Natural killer cell (primary cell): ENCODE measurements around the gene PCAT6. TPM values are rescaled to one million over a fixed set of nuclear protein-coding genes. Genes with fewer than 3 reads are reported as not detected.

Source experiments
- ATAC-seq, 3 donors: fragments of 150-1000 bp in 2 of 3; fragments of 200-7000 bp in 1 of 3; cut with Tn5 transposase; 1 replicate in 1 of 3; 2 replicates in 2 of 3; pipeline ENCODE4 v1.10.0; 2021; ENCODE audit warnings: mild to moderate bottlenecking in 2 of 3, moderate library complexity in 2 of 3
- DNase-seq, 2 donors: peaks; one replicate each; pipeline versions ENCODE4 v3.0.0 to v3.0.0-alpha.2; 2013 to 2021; ENCODE audit warnings: mixed read lengths in 1 of 2
- H3K27ac ChIP-seq: one replicate; pipeline ENCODE4 v1.5.1; 2013; ENCODE audit warnings: mild to moderate bottlenecking, low read length
- H3K27me3 ChIP-seq: one replicate; pipeline ENCODE4 v1.6.1; 2013; ENCODE audit warnings: low read length; ENCODE audit not compliant: control insufficient read depth, insufficient read depth
- H3K36me3 ChIP-seq: one replicate; pipeline ENCODE4 v1.6.1; 2013; ENCODE audit warnings: low read length; ENCODE audit not compliant: control insufficient read depth, insufficient read depth
- H3K4me1 ChIP-seq: one replicate; pipeline ENCODE4 v1.6.1; 2013; ENCODE audit warnings: low read length; ENCODE audit not compliant: control insufficient read depth, insufficient read depth
- H3K4me3 ChIP-seq: one replicate; pipeline ENCODE4 v1.5.1; 2013; ENCODE audit warnings: low read length
- H3K9me3 ChIP-seq: one replicate; pipeline ENCODE4 v1.6.1; 2013; ENCODE audit warnings: low read length; ENCODE audit not compliant: control insufficient read depth, insufficient read depth
- H3K27ac Mint-ChIP-seq, 2 donors: one replicate each; pipeline ENCODE4 v1.8.0; 2022; ENCODE audit warnings: mild to moderate bottlenecking in 2 of 2, mixed read lengths in 2 of 2, moderate library complexity in 1 of 2
- H3K27me3 Mint-ChIP-seq, 2 donors: one replicate each; pipeline ENCODE4 v1.8.0; 2022; ENCODE audit warnings: low read depth in 2 of 2, mixed read lengths in 2 of 2
- H3K36me3 Mint-ChIP-seq: one replicate; pipeline ENCODE4 v1.8.0; 2022; ENCODE audit warnings: mixed read lengths
- H3K4me1 Mint-ChIP-seq, 2 donors: one replicate each; pipeline ENCODE4 v1.8.0; 2022; ENCODE audit warnings: mixed read lengths in 2 of 2
- H3K4me3 Mint-ChIP-seq: one replicate; pipeline ENCODE4 v1.8.0; 2022; ENCODE audit warnings: mild to moderate bottlenecking, moderate library complexity, mixed read lengths
- H3K9me3 Mint-ChIP-seq, 2 donors: one replicate each; pipeline ENCODE4 v1.8.0; 2022; ENCODE audit warnings: mixed read lengths in 2 of 2
- CTCF ChIP-seq: fragments of 200-600 bp; IDR thresholded peaks from one replicate; pipeline ENCODE4 v1.8.0; 2022; ENCODE audit warnings: antibody characterized with exemption
- WGBS: methylation state at CpG from one replicate; pipeline ENCODE4 v1.1.7; 2013; ENCODE audit warnings: missing lambda C conversion rate; ENCODE audit not compliant: insufficient coverage; 5-methylcytosine and 5-hydroxymethylcytosine counted together
- intact Hi-C: fragments of 100-400 bp; cut with micrococcal nuclease; formaldehyde crosslinking; loops from one replicate; pipeline ENCODE4 v1.14.2; 2022
- total RNA-seq, 4 donors: library from RNA; stranded (reverse); fragments of 120-200 nt in 1 of 4; gene quantifications; one replicate each; pipeline versions ENCODE4 v1.2.3 to v1.2.4, GENCODE V29; 2013 to 2022

Gene PCAT6
- total RNA-seq, 3 donors from 2014 or later (not counting 1 experiment from before 2014, with no cell fraction given), result 1.1 to 1.5 TPM; not detected in 1

- Histone ChIP-seq H3K27me3 (no peaks in the 10 kb centered on the region), H3K36me3 (peaks cover 4% of the 10 kb centered on the region), H3K4me3 (no peak overlapping the region), H3K4me1 (no peaks in the 10 kb centered on the region), H3K9me3 (no peaks in the 10 kb centered on the region), H3K27ac (no peak overlapping the region)
- H3K4me3 Mint-ChIP-seq, result no peak overlapping the region
- H3K27me3 Mint-ChIP-seq, result no peaks in the 10 kb centered on the region
- no peaks in the 10 kb centered on the region for H3K36me3 Mint-ChIP-seq
- no peak for TF ChIP-seq CTCF
- ATAC-seq (no peak), DNase-seq (no peak)
- 81% methylated on average over 2 of the region's 4 CpGs for WGBS
- H3K27ac Mint-ChIP-seq, result no peak overlapping the region
- peaks cover 4 to 15% of the 10 kb centered on the region in 2 donors for H3K4me1 Mint-ChIP-seq
- intact Hi-C loops, result no loop called here
- no peaks in the 10 kb centered on the region for H3K9me3 Mint-ChIP-seq
Observed at GRCh38 chr1:202781180-202781579, 29.6 kb upstream of the PCAT6 start.

GRCh38 chr1:202786804-202787203 lies 23.9 kb upstream of the PCAT6 start:
- peaks cover 5% of the 10 kb centered on the region for H3K4me1 ChIP-seq
- H3K27me3 ChIP-seq, result no peaks in the 10 kb centered on the region
- Mint-ChIP-seq H3K27ac (no peak overlapping the region), H3K4me1 (peaks cover 11 to 34% of the 10 kb centered on the region in 2 donors), H3K4me3 (no peak overlapping the region), H3K27me3 (no peaks in the 10 kb centered on the region), H3K36me3 (no peaks in the 10 kb centered on the region), H3K9me3 (no peaks in the 10 kb centered on the region)
- H3K36me3 ChIP-seq, result no peaks in the 10 kb centered on the region
- no peak overlapping the region for H3K27ac ChIP-seq
- WGBS, result 79% methylated on average over 4 of the region's 4 CpGs
- ATAC-seq (no peak), DNase-seq (no peak)
- no peaks in the 10 kb centered on the region for H3K9me3 ChIP-seq
- TF ChIP-seq CTCF, result no peak
- H3K4me3 ChIP-seq, result no peak overlapping the region
- intact Hi-C loops, result no loop called here

GRCh38 chr1:202788800-202789199 lies 22.0 kb upstream of the PCAT6 start:
- H3K4me1 ChIP-seq, result peaks cover 5% of the 10 kb centered on the region
- H3K9me3 ChIP-seq, result no peaks in the 10 kb centered on the region
- no peak for ATAC-seq
- no peak overlapping the region for H3K27ac ChIP-seq
- H3K4me3 ChIP-seq, result no peak overlapping the region
- Mint-ChIP-seq H3K4me3 (no peak overlapping the region), H3K36me3 (no peaks in the 10 kb centered on the region), H3K4me1 (peaks cover 11 to 40% of the 10 kb centered on the region in 2 donors), H3K9me3 (no peaks in the 10 kb centered on the region), H3K27me3 (no peaks in the 10 kb centered on the region), H3K27ac (no peak overlapping the region)
- DNase-seq, result no peak
- WGBS, result 82% methylated on average over 3 of the region's 3 CpGs
- intact Hi-C loops, result no loop called here
- H3K27me3 ChIP-seq, result no peaks in the 10 kb centered on the region
- no peak for TF ChIP-seq CTCF
- no peaks in the 10 kb centered on the region for H3K36me3 ChIP-seq

GRCh38 chr1:202791077-202791747 lies 19.5 kb upstream of the PCAT6 start:
- TF ChIP-seq CTCF, result no peak
- intact Hi-C loops, result no loop called here
- Histone ChIP-seq H3K27ac (no peak overlapping the region), H3K9me3 (no peaks in the 10 kb centered on the region), H3K4me1 (peaks cover 5% of the 10 kb centered on the region), H3K36me3 (no peaks in the 10 kb centered on the region), H3K4me3 (no peak overlapping the region), H3K27me3 (no peaks in the 10 kb centered on the region)
- H3K27ac Mint-ChIP-seq, result peak overlapping the region in 1 of 2 donors; percentile 27
- no peaks in the 10 kb centered on the region for H3K36me3 Mint-ChIP-seq
- DNase-seq (no peak), ATAC-seq (no peak)
- no peak overlapping the region for H3K4me3 Mint-ChIP-seq
- 100% methylated on average over 1 of the region's 4 CpGs for WGBS
- H3K27me3 Mint-ChIP-seq, result no peaks in the 10 kb centered on the region
- peaks cover 13 to 38% of the 10 kb centered on the region in 2 donors for H3K4me1 Mint-ChIP-seq
- no peaks in the 10 kb centered on the region for H3K9me3 Mint-ChIP-seq
